Astrocyte of the hippocampus (primary cell): ENCODE results near the gene SORL1.
"Not testable (repeated sequence)": the region's sequence is repeated elsewhere in the genome, so short reads cannot be mapped to it uniquely, and the experiment has no call there.

ENCODE experiments used
- DNase-seq: peaks from one replicate; pipeline ENCODE4 v3.0.0; 2011; ENCODE audit warnings: low read depth, low spot score

SORL1 gene

GRCh38 chr11:121500275-121500674, 48.2 kb downstream of the SORL1 start:
- no peak for DNase-seq

GRCh38 chr11:121500717-121501116, 48.6 kb downstream of the SORL1 start:
- no peak for DNase-seq

DNA sequence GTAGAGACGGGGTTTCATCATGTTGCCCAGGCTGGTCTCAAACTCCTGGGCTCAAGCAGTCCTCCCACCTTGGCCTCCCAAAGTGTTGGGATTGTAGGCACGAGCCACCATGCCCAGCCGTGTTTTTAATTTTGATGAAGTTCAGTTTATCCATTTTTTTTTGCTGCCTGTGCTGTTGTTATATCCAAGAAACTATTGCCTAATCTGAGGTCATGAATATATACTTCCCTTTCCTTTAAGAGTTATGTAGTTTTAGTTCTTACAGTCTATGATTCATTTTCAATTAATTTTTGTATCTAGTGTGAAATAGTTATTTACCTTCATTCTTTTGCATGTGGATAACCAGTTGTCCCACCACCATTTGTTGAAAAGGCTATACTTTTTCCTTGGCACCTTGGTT, 50.9 kb downstream of the SORL1 start:
- no peak for DNase-seq

DNA sequence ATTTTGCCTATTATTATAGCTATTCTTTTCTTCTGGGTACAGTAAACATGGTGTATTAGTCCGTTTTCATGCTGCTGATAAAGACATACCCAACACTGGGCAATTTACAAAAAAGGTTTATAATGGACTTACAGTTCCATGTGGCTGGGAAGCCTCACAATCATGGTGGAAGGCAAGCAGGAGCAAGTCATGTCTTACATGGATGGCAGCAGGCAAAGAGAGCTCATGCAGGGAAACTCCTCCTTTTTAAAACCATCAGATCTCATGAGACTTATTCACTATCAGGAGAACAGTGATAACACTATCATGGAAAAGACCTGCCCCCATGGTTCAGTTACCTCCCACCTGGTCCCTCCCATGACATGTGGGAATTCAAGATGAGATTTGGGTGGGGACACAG, 54.1 kb downstream of the SORL1 start:
- not testable (repeated sequence) for DNase-seq

GRCh38 chr11:121508449-121508848, 56.3 kb downstream of the SORL1 start:
- DNase-seq: peak; percentile 36

GRCh38 chr11:121510438-121510837, 58.3 kb downstream of the SORL1 start:
- no peak for DNase-seq

DNA sequence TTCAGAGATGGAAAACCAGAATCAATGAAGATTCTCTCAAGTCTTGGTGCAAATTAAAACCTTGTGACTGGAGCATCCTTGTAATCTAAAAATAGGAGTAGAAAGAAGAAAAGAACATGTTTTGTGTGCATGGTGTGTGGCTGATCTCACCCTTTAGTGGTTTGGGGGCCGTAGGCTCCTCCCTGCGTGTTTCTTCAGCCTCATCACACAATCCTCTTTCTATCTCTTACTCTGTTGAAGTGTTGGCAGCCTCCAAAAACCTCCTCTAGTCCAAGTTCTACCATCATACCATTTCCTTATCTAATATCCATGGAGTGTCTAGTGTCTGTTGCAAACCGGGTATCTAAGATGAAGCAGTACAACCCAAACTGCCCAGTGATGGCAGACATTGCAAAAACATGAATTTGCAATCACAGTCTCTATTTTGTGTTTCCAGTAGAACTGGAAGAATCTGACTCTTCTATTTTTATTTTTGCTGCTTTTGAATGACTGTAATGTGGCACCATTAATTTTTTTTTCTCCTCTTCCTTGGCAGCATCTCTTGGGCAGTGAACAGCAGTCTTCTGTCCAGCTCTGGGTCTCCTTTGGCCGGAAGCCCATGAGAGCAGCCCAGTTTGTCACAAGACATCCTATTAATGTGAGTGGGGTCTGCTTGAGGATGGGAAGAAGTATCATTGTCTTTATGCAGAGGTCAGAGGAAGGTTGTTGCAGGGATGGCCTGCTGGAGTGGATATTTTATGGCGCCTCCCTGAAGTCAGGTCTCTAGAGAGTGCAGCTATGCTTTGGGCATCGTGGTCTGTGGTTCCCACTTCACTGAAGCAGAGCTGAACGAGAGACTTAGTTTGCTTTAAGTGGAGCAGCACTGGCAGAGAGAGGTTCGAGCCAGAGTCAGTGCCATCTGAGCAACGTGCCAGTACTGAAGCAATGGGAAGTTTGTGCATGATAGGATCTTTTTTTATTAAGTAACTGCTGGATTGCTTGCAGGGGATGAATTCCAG, 60.7 kb downstream of the SORL1 start:
- no peak for DNase-seq

DNA sequence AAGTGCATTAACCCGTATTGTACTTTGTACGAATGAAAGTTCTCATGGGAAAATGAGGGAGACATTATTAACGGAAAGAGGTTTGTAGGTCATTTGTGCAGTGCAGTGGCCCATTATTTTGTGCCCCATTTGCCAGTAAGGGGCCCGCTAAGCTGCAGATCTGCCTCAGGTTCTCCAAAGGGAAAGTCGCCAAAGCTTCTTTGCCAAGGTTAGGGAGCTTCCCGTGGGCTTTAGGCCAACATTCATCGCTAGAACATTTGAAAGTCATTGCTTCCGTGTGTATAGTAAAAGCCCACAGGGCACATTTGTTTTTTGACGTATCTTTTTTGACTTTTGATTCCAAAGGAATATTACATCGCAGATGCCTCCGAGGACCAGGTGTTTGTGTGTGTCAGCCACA, 61.7 kb downstream of the SORL1 start:
- no peak for DNase-seq

DNA sequence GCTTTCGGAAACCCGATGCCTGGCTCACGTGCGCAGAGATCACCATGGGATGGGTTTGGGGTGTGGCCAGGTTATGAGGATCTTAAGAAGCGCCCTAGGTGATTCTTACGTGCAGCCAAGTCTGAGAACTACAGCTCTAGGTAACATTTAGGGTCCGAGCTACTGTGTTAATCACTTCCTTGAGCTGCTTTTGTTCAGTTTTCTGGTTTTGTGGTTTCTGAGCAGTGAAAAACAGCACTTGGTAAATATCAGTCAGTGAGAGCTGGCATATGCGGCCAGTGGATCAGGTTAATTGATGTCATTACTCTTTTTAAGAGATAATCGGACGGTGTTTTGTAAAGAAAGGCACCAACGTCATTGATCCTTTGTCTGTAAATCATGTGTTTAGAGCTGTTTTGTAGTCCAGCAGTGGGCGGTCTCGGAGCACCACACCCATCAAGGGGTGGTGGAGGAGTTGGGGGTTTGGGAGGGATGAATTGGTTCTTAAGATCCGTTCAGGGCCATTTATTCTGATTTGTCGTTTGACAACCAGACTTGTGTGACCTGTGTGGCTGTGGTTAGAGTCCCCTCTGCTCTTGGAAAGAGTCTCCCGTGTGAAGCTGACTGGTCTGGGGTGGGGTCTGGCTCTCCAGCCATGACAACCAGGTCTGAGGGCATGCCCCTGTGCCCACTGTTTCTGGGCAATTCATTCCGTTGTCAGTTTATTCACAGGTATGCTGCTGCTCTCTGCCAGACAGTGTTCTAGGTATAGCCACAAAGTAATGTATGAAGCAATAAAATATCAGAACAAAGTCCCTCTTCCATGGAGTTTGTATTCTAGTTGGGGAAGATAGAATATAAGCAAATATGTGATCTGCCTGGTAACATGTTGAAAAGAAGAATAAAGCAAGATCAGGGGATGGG, 62.6 kb downstream of the SORL1 start:
- peak; percentile 5 for DNase-seq

- no peak for DNase-seq
These were observed 63.2 kb downstream of the SORL1 start for GRCh38 chr11:121515335-121515671.

GRCh38 chr11:121517996-121518395, 65.9 kb downstream of the SORL1 start:
- DNase-seq: no peak

- DNase-seq: peak; percentile 10
These were observed 68.4 kb downstream of the SORL1 start for GRCh38 chr11:121520243-121521144.

GRCh38 chr11:121521145-121522042, 69.3 kb downstream of the SORL1 start:
- no peak for DNase-seq

GRCh38 chr11:121522043-121522941, 70.2 kb downstream of the SORL1 start:
- DNase-seq: no peak

GRCh38 chr11:121523581-121524232, 71.6 kb downstream of the SORL1 start:
- DNase-seq: no peak

DNA sequence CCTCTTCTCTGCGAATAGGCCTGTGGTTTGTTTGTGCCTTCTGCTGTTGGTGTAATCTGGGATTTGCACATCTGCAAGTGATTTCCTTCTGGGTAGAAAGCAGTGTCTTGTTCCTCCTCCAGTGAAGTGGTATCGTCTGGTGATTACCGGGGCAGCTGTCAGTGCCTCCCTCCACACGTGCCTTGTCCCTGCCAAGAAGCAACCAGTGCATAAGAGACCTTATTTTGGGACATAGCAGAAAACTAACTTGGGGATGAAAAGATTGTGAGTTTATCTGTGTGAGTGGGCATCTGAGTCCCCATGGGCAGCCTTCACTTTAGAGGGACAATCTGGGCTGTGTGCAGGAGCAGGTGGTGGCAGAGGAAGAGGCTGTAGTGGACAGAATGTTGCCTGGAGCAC, 72.1 kb downstream of the SORL1 start:
- DNase-seq: no peak

GRCh38 chr11:121525376-121525775, 73.3 kb downstream of the SORL1 start:
- DNase-seq: no peak

DNA sequence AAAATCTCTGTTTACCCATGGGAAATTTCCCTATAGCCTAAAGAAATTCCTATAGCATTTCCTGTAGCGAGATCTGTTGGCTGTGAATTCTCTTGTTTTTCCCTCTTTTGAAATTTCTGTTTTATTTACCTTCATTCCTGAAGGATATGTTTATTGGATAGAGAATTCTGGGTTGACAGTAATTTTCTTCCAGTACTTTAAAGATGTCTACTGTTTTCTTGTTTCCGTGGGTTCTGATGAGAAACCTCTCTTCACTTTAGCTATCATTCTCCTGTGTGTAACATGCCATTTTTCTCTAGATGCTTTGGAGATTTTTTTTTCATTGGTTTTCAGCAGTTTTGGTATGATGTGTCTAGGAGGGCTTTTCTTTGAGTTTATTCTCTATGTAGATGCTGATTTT, 78.1 kb downstream of the SORL1 start:
- DNase-seq: no peak

GRCh38 chr11:121533601-121534000, 81.5 kb downstream of the SORL1 start:
- DNase-seq: peak; percentile 5
